Endometrium (tissue), 2 donors: ENCODE data around the gene TRA2B.

Experiments
- FAIRE-seq: peaks from 2 replicates; lab custom pipeline; 2012; peaks lifted over from hg19 to GRCh38; lab: Jason Lieb, UNC
- donor health status: control.
- donor health status: control.

TRA2B gene

GRCh38 chr3:185867650-185868049, 70.2 kb downstream of the TRA2B start:
- no peak for FAIRE-seq

GRCh38 chr3:185866995-185867394, 70.8 kb downstream of the TRA2B start:
- FAIRE-seq = no peak

GRCh38 chr3:185866555-185866954, 71.3 kb downstream of the TRA2B start:
- no peak for FAIRE-seq
